WTC11 (cell line): ENCODE results near the gene ADCY5. TPM values are rescaled to one million over a fixed set of nuclear protein-coding genes. Genes with fewer than 3 reads are reported as not detected.

Source experiments
- ATAC-seq: fragments of 200-7000 bp; cut with Tn5 transposase; 2 replicates; pipeline ENCODE4 v1.10.0; 2021; ENCODE audit warnings: mild to moderate bottlenecking, moderate library complexity
- CTCF ChIA-PET: fragments of 300-600 bp; sonication (Branson Sonifier 250); formaldehyde crosslinking; loops from one replicate; lab custom pipeline; 2021; ENCODE audit warnings: antibody characterized with exemption; lab: Charles Lee
- POLR2A ChIA-PET: fragments of 350-600 bp; sonication (Branson Sonifier 250); formaldehyde crosslinking; loops from one replicate; lab custom pipeline; 2021; ENCODE audit warnings: antibody characterized with exemption; lab: Charles Lee
- DNase-seq: peaks from one replicate; pipeline ENCODE4 v3.0.0; 2021; ENCODE audit warnings: low spot score
- H3K27ac Mint-ChIP-seq: 2 replicates; pipeline ENCODE4 v1.8.0; 2021; ENCODE audit warnings: mixed read lengths
- H3K27me3 Mint-ChIP-seq: 2 replicates; pipeline ENCODE4 v1.8.0; 2021; ENCODE audit warnings: low read depth, mild to moderate bottlenecking, moderate library complexity, mixed read lengths
- H3K36me3 Mint-ChIP-seq: 2 replicates; pipeline ENCODE4 v1.8.0; 2021; ENCODE audit warnings: mixed read lengths
- H3K4me1 Mint-ChIP-seq: 2 replicates; pipeline ENCODE4 v1.8.0; 2022; ENCODE audit warnings: mixed read lengths
- H3K4me3 Mint-ChIP-seq: 2 replicates; pipeline ENCODE4 v1.8.0; 2021; ENCODE audit warnings: mild to moderate bottlenecking, moderate library complexity, mixed read lengths
- H3K9me3 Mint-ChIP-seq: 2 replicates; pipeline ENCODE4 v1.8.0; 2021; ENCODE audit warnings: mixed read lengths
- ATF6 ChIP-seq: sonication (generic); formaldehyde crosslinking; IDR thresholded peaks from 2 replicates; pipeline ENCODE4 v1.8.1; 2023; ENCODE audit warnings: mild to moderate bottlenecking, missing genetic modification reagents
- CBFB ChIP-seq: sonication (generic); formaldehyde crosslinking; IDR thresholded peaks from 2 replicates; pipeline ENCODE4 v1.8.1; 2022; ENCODE audit warnings: mild to moderate bottlenecking, low read depth, missing genetic modification reagents
- ETV6 ChIP-seq: sonication (generic); formaldehyde crosslinking; IDR thresholded peaks from 2 replicates; pipeline ENCODE4 v1.8.1; 2022; ENCODE audit warnings: mild to moderate bottlenecking, missing genetic modification reagents
- ZNF281 ChIP-seq: sonication (generic); formaldehyde crosslinking; IDR thresholded peaks from 2 replicates; pipeline ENCODE4 v1.8.0; 2023; ENCODE audit warnings: mild to moderate bottlenecking, missing genetic modification reagents
- ZSCAN18 ChIP-seq: fragments of 250-450 bp; sonication (Bioruptor Pico); IDR thresholded peaks from 2 replicates; pipeline ENCODE4 v2.1.2; 2022; ENCODE audit warnings: mild to moderate bottlenecking, moderate library complexity
- total RNA-seq: library from RNA; stranded (reverse); gene quantifications from 3 replicates; pipeline ENCODE4 v1.2.3, GENCODE V29; 2021
- TF ChIP-seq, protein P1 (sequence below): fragments of 250-450 bp; sonication (Bioruptor Pico); conservative IDR thresholded peaks from 2 replicates; pipeline ENCODE4 v1.9.0; 2021; ENCODE audit warnings: mild to moderate bottlenecking
- TF ChIP-seq, protein P2 (sequence below): sonication (generic); formaldehyde crosslinking; IDR thresholded peaks from 2 replicates; pipeline ENCODE4 v1.8.0; 2022; ENCODE audit warnings: mild to moderate bottlenecking, missing genetic modification reagents

Gene ADCY5
- total RNA-seq, 1 experiment from 2014 or later = 23.5 TPM

GRCh38 chr3:123392368-123392767 is 56.5 kb downstream of the ADCY5 start:
- 0 out of 2 replicates have a peak overlapping the region, but pooled peaks have one; percentile 13 for H3K27ac Mint-ChIP-seq

More at GRCh38 chr3:123392368-123392767, 56.5 kb downstream of the ADCY5 start:
- no peak for DNase-seq
- POLR2A ChIA-PET = no interaction called here
- Mint-ChIP-seq H3K4me1 (peaks cover 6% of the 10 kb centered on the region), H3K36me3 (no peaks in the 10 kb centered on the region), H3K9me3 (no peaks in the 10 kb centered on the region), H3K27me3 (peaks cover 9% of the 10 kb centered on the region), H3K4me3 (no peak overlapping the region)
- CTCF ChIA-PET = interaction anchor here (1.0 to 2.0 kb wide), 3 partner anchors 17 to 77 kb away, joined by 3 to 5 read pairs (median 5); no protein-coding TSS in a partner anchor
- ATAC-seq = no peak
- TF ChIP-seq ETV6 (CRISPR knock-in tag) (no peak), ATF6 (no peak), ZSCAN18 (CRISPR knock-in tag) (no peak), ZNF281 (CRISPR knock-in tag) (no peak), CBFB (CRISPR knock-in tag) (no peak)
- TF ChIP-seq, protein P1, sequence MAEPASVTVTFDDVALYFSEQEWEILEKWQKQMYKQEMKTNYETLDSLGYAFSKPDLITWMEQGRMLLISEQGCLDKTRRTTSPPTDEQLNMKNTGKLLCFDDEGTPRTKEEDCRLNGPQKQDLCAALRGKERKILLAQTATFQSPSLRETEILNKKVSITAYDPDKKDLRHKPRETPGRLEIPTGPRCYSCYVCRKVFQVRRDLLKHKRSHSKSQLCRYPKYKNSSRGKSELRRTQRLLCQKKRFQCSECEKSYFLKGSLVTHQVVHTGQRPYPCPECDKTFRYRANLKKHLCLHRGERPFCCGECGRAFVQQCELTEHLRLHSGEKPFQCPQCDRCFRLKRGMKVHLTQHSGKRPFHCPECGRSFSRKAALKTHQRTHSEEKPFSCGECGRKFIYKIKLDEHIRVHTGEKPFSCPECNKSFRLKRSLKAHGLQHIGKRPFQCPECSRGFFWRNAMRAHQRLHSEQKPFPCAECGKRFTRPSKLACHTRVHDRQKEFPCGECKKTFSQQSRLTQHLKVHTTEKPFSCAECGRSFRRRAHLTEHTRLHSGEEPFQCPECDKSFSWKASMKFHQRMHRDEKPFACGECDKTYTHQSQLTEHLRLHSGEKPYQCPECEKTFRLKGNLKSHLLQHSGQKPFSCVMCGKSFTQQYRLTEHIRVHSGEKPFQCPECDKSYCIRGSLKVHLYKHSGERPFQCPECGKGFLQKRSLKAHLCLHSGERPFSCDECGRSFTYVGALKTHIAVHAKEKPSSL = no peak
- TF ChIP-seq, protein P2, sequence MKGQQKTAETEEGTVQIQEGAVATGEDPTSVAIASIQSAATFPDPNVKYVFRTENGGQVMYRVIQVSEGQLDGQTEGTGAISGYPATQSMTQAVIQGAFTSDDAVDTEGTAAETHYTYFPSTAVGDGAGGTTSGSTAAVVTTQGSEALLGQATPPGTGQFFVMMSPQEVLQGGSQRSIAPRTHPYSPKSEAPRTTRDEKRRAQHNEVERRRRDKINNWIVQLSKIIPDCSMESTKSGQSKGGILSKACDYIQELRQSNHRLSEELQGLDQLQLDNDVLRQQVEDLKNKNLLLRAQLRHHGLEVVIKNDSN (CRISPR knock-in tag) = no peak
